ENCODE data around the gene FRMD5.

FRMD5 gene

GRCh38 chr15:44181410-44181809, 13.7 kb downstream of the FRMD5 start:
- in situ Hi-C loops (cut with HindIII; ENCODE audit: low pct_ligation_motif_present, low pct_unique_long_range_greater_than_20kb, low sequenced_read_pairs), result no loop called here
- DNase-seq, result no peak

- DNase-seq, result no peak
- in situ Hi-C loops (cut with HindIII; ENCODE audit: low pct_ligation_motif_present, low pct_unique_long_range_greater_than_20kb, low sequenced_read_pairs), result no loop called here
These were observed 17.9 kb downstream of the FRMD5 start for GRCh38 chr15:44177139-44177538.

- DNase-seq, result no peak
- in situ Hi-C loops (cut with HindIII; ENCODE audit: low pct_ligation_motif_present, low pct_unique_long_range_greater_than_20kb, low sequenced_read_pairs), result no loop called here
These were observed 21.3 kb downstream of the FRMD5 start for GRCh38 chr15:44173813-44174212.

- DNase-seq, result no peak
- in situ Hi-C loops (cut with HindIII; ENCODE audit: low pct_ligation_motif_present, low pct_unique_long_range_greater_than_20kb, low sequenced_read_pairs), result no loop called here
These were observed 31.7 kb downstream of the FRMD5 start for GRCh38 chr15:44163370-44163769.

- DNase-seq, result no peak
- in situ Hi-C loops (cut with HindIII; ENCODE audit: low pct_ligation_motif_present, low pct_unique_long_range_greater_than_20kb, low sequenced_read_pairs), result no loop called here
These were observed 34.3 kb downstream of the FRMD5 start for GRCh38 chr15:44160796-44161195.

- peak; percentile 76 for DNase-seq
- in situ Hi-C loops (cut with HindIII; ENCODE audit: low pct_ligation_motif_present, low pct_unique_long_range_greater_than_20kb, low sequenced_read_pairs), result no loop called here
These were observed 35.6 kb downstream of the FRMD5 start for GRCh38 chr15:44159492-44159891.

- in situ Hi-C loops (cut with HindIII; ENCODE audit: low pct_ligation_motif_present, low pct_unique_long_range_greater_than_20kb, low sequenced_read_pairs), result no loop called here
- DNase-seq, result no peak
These were observed 37.0 kb downstream of the FRMD5 start for GRCh38 chr15:44158111-44158510.

- peak; percentile 95 for DNase-seq
- in situ Hi-C loops (cut with HindIII; ENCODE audit: low pct_ligation_motif_present, low pct_unique_long_range_greater_than_20kb, low sequenced_read_pairs), result no loop called here
These were observed 37.4 kb downstream of the FRMD5 start for GRCh38 chr15:44157679-44158078.

- no peak for DNase-seq
- in situ Hi-C loops (cut with HindIII; ENCODE audit: low pct_ligation_motif_present, low pct_unique_long_range_greater_than_20kb, low sequenced_read_pairs), result no loop called here
These were observed 41.7 kb downstream of the FRMD5 start for GRCh38 chr15:44153352-44153751.

GRCh38 chr15:44149224-44149623, 45.8 kb downstream of the FRMD5 start:
- in situ Hi-C loops (cut with HindIII; ENCODE audit: low pct_ligation_motif_present, low pct_unique_long_range_greater_than_20kb, low sequenced_read_pairs), result no loop called here
- no peak for DNase-seq

- in situ Hi-C loops (cut with HindIII; ENCODE audit: low pct_ligation_motif_present, low pct_unique_long_range_greater_than_20kb, low sequenced_read_pairs), result no loop called here
- no peak for DNase-seq
These were observed 46.5 kb downstream of the FRMD5 start for GRCh38 chr15:44148580-44148979.

GRCh38 chr15:44147636-44148035, 47.4 kb downstream of the FRMD5 start:
- no peak for DNase-seq

GRCh38 chr15:44145495-44145894, 49.6 kb downstream of the FRMD5 start:
- in situ Hi-C loops (cut with HindIII; ENCODE audit: low pct_ligation_motif_present, low pct_unique_long_range_greater_than_20kb, low sequenced_read_pairs), result no loop called here
- no peak for DNase-seq

More at GRCh38 chr15:44147636-44148035, 47.4 kb downstream of the FRMD5 start:
- in situ Hi-C loops (cut with HindIII; ENCODE audit: low pct_ligation_motif_present, low pct_unique_long_range_greater_than_20kb, low sequenced_read_pairs), result no loop called here

- in situ Hi-C loops (cut with HindIII; ENCODE audit: low pct_ligation_motif_present, low pct_unique_long_range_greater_than_20kb, low sequenced_read_pairs), result no loop called here
These were observed 50.1 kb downstream of the FRMD5 start for GRCh38 chr15:44144992-44145391.

GRCh38 chr15:44144184-44144583, 50.9 kb downstream of the FRMD5 start:
- in situ Hi-C loops (cut with HindIII; ENCODE audit: low pct_ligation_motif_present, low pct_unique_long_range_greater_than_20kb, low sequenced_read_pairs), result no loop called here
- no peak for DNase-seq

More at GRCh38 chr15:44144992-44145391, 50.1 kb downstream of the FRMD5 start:
- no peak for DNase-seq

GRCh38 chr15:44137750-44138149, 57.3 kb downstream of the FRMD5 start:
- no peak for DNase-seq

GRCh38 chr15:44136991-44137477, 58.0 kb downstream of the FRMD5 start:
- DNase-seq, result no peak
- in situ Hi-C loops (cut with HindIII; ENCODE audit: low pct_ligation_motif_present, low pct_unique_long_range_greater_than_20kb, low sequenced_read_pairs), result no loop called here

More at GRCh38 chr15:44137750-44138149, 57.3 kb downstream of the FRMD5 start:
- in situ Hi-C loops (cut with HindIII; ENCODE audit: low pct_ligation_motif_present, low pct_unique_long_range_greater_than_20kb, low sequenced_read_pairs), result no loop called here

- in situ Hi-C loops (cut with HindIII; ENCODE audit: low pct_ligation_motif_present, low pct_unique_long_range_greater_than_20kb, low sequenced_read_pairs), result no loop called here
- no peak for DNase-seq
These were observed 63.0 kb downstream of the FRMD5 start for GRCh38 chr15:44132057-44132456.

- no peak for DNase-seq
- in situ Hi-C loops (cut with HindIII; ENCODE audit: low pct_ligation_motif_present, low pct_unique_long_range_greater_than_20kb, low sequenced_read_pairs), result no loop called here
These were observed 64.3 kb downstream of the FRMD5 start for GRCh38 chr15:44130778-44131177.

- in situ Hi-C loops (cut with HindIII; ENCODE audit: low pct_ligation_motif_present, low pct_unique_long_range_greater_than_20kb, low sequenced_read_pairs), result no loop called here
- DNase-seq, result no peak
These were observed 65.2 kb downstream of the FRMD5 start for GRCh38 chr15:44129911-44130310.

GRCh38 chr15:44128443-44128842, 66.6 kb downstream of the FRMD5 start:
- in situ Hi-C loops (cut with HindIII; ENCODE audit: low pct_ligation_motif_present, low pct_unique_long_range_greater_than_20kb, low sequenced_read_pairs), result no loop called here

More at GRCh38 chr15:44128443-44128842, 66.6 kb downstream of the FRMD5 start:
- DNase-seq, result no peak

Data from ACHN (cell line).